Astrocyte (in vitro differentiated cells and primary cell): Measurements from ENCODE around the gene NDST4.

Experiments
- CTCF ChIP-seq: IDR thresholded peaks from 2 replicates; pipeline ENCODE4 v1.5.1; 2011; ENCODE audit warnings: low read depth, mild to moderate bottlenecking, inconsistent platforms, low read length, moderate library complexity; ENCODE audit not compliant: insufficient read depth
- EZH2 ChIP-seq: IDR thresholded peaks from 2 replicates; pipeline ENCODE4 v1.6.1; 2012; ENCODE audit warnings: mild to moderate bottlenecking, low read length, inconsistent platforms; ENCODE audit not compliant: insufficient read depth

DNA sequence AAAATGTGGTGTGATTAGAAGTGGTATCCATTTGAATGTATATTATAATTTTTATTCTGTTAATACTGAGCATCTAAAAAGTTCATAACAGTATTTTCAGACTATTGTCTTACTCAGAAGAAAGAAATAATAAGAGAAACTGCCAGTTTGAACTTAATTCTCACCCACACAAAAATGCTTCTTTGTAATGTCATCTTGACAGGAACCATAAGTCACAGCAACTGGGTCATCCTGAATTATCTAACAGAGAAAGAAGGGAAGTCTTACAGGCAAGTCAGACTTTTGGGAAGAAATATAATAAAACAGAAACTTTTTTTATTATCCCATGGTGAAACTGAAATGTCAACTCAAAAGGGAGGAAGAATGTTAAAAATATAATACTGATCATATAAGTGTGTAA lies 83.1 kb downstream of the NDST4 start:
- TF ChIP-seq CTCF (no peak), EZH2 (no peak)
